Measurements from ENCODE around the gene RPL18.

- TF ChIP-seq CTCF (conservative IDR thresholded peaks at IDR 0.05; ENCODE audit: low read length) = no peak
- TF ChIP-seq EZH2phosphoT487 (IDR thresholded peaks at IDR 0.05; ENCODE audit: borderline replicate concordance) = no peak
These were observed 16.4 kb upstream of the RPL18 start for GRCh38 chr19:48635263-48635965.
